DOHH2 (cell line): ENCODE measurements around the gene SH3GLB1.

Source experiments
- H3F3A ChIP-seq: fragments of 200-600 bp; sonication (generic), shearing (Covaris generic); 2 replicates; pipeline ENCODE4 v1.6.0; 2016; ENCODE audit warnings: antibody characterized with exemption, mild to moderate bottlenecking; ENCODE audit not compliant: control insufficient read depth, insufficient read depth
- H3K27ac ChIP-seq: fragments of 200-600 bp; sonication (generic); 2 replicates; pipeline ENCODE4 v1.5.1; 2014; ENCODE audit warnings: low read depth, mild to moderate bottlenecking, low read length, moderate library complexity
- H3K27me3 ChIP-seq: fragments of 200-600 bp; sonication (generic); 2 replicates; pipeline ENCODE4 v1.6.1; 2014; ENCODE audit warnings: mild to moderate bottlenecking, low read length, mixed read lengths; ENCODE audit not compliant: control insufficient read depth
- H3K36me3 ChIP-seq: fragments of 200-600 bp; sonication (generic); 2 replicates; pipeline ENCODE4 v1.6.1; 2014; ENCODE audit warnings: mild to moderate bottlenecking, low read length, moderate library complexity, mixed read lengths; ENCODE audit not compliant: control insufficient read depth
- H3K4me1 ChIP-seq: fragments of 200-600 bp; sonication (generic); 2 replicates; pipeline ENCODE4 v1.6.1; 2014; ENCODE audit warnings: mild to moderate bottlenecking, low read length, mixed read lengths; ENCODE audit not compliant: control insufficient read depth
- H3K4me2 ChIP-seq: fragments of 200-600 bp; sonication (generic); 2 replicates; pipeline ENCODE4 v1.6.0; 2014; ENCODE audit warnings: mild to moderate bottlenecking, low read length, moderate library complexity
- H3K4me3 ChIP-seq: fragments of 200-600 bp; sonication (generic); 2 replicates; pipeline ENCODE4 v1.5.1; 2014; ENCODE audit warnings: mild to moderate bottlenecking, low read length, mixed read lengths
- H3K79me2 ChIP-seq: fragments of 200-600 bp; sonication (generic); 2 replicates; pipeline ENCODE4 v1.6.1; 2014; ENCODE audit warnings: mild to moderate bottlenecking, low read length, mixed read lengths; ENCODE audit not compliant: control insufficient read depth
- H3K9me2 ChIP-seq: fragments of 200-600 bp; sonication (generic); replicated peaks from 2 replicates; pipeline ENCODE4 v1.6.1; 2014; ENCODE audit warnings: mild to moderate bottlenecking, low read length, mixed read lengths; ENCODE audit not compliant: control insufficient read depth
- H3K9me3 ChIP-seq: fragments of 200-600 bp; sonication (generic); 2 replicates; pipeline ENCODE4 v1.6.1; 2014; ENCODE audit warnings: antibody characterized with exemption, low read length, mixed read lengths; ENCODE audit not compliant: control insufficient read depth, insufficient read depth
- H4K20me1 ChIP-seq: fragments of 200-600 bp; sonication (generic); 2 replicates; pipeline ENCODE4 v1.6.0; 2014; ENCODE audit warnings: low read depth, mild to moderate bottlenecking, antibody characterized with exemption, low read length, moderate library complexity; ENCODE audit not compliant: control insufficient read depth, insufficient read depth
- CTCF ChIP-seq: fragments of 200-600 bp; sonication (generic); IDR thresholded peaks from one replicate; pipeline ENCODE4 v1.5.1; 2014; ENCODE audit warnings: antibody characterized with exemption, mild to moderate bottlenecking, low read depth, low read length; ENCODE audit not compliant: poor library complexity, severe bottlenecking
- EZH2phosphoT487 ChIP-seq: fragments of 200-600 bp; sonication (generic); IDR thresholded peaks from 2 replicates; pipeline ENCODE4 v1.6.1; 2017; ENCODE audit warnings: borderline replicate concordance, mild to moderate bottlenecking, antibody characterized with exemption, low read length, moderate library complexity, mixed read lengths

SH3GLB1 gene

GRCh38 chr1:86705665-86705985 lies 1.2 kb downstream of the SH3GLB1 start:
- H4K20me1 ChIP-seq = 0 out of 2 replicates have a peak, but pooled peaks cover 4% of the 10 kb centered on the region
- H3K27me3 ChIP-seq = no peaks in the 10 kb centered on the region
- peak overlapping the region; percentile 75 for H3K27ac ChIP-seq
- peak overlapping the region; percentile 87 for H3K4me2 ChIP-seq
- H3K79me2 ChIP-seq = peaks cover 59% of the 10 kb centered on the region
- TF ChIP-seq CTCF (no peak), EZH2phosphoT487 (no peak)
- no peaks in the 10 kb centered on the region for H3F3A ChIP-seq
- no peaks in the 10 kb centered on the region for H3K9me2 ChIP-seq
- peaks cover 27% of the 10 kb centered on the region for H3K4me1 ChIP-seq
- H3K36me3 ChIP-seq = peaks cover 23% of the 10 kb centered on the region
- no peaks in the 10 kb centered on the region for H3K9me3 ChIP-seq
- H3K4me3 ChIP-seq = peak overlapping the region; percentile 72

DNA sequence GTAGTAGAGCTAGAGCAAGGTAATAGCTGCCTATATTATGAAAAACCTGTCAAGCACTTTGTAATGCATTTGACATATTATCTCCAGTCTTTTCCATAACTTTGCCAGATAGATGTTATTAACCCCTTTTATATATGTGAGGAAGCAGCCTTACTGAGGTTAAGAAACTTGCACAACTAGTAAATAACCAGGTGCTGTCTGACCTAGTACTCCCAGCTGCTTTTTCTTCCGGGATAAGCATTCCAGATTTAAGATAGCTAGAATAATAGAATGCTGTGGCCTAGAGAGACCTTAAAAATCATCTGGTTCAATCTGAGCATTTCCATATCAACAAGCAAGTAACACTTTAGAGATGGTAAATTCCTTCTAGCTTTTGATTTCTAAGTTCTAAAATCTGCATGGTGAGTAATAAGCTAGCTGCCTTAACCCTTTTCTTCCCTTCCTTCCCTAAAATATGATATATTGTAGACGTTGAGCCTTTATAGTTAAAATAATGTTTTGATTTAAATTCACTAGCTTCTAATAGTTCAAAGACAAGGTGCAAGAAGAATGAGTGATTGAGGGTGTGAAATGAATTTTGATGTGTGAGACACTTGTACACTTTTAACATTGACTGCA lies 1.8 kb downstream of the SH3GLB1 start:
- 0 out of 2 replicates have a peak, but pooled peaks cover 4% of the 10 kb centered on the region for H4K20me1 ChIP-seq
- peak overlapping the region; percentile 72 for H3K4me3 ChIP-seq

GRCh38 chr1:86708920-86709319 lies 4.5 kb downstream of the SH3GLB1 start:
- no peak overlapping the region for H3K4me2 ChIP-seq
- H3K4me3 ChIP-seq = no peak overlapping the region

More for the DNA sequence above, 1.8 kb downstream of the SH3GLB1 start:
- Histone ChIP-seq H3K4me2 (peak overlapping the region; percentile 87), H3K36me3 (peaks cover 23% of the 10 kb centered on the region), H3K27ac (no peak overlapping the region), H3F3A (no peaks in the 10 kb centered on the region), H3K27me3 (no peaks in the 10 kb centered on the region), H3K9me2 (no peaks in the 10 kb centered on the region), H3K79me2 (peaks cover 64% of the 10 kb centered on the region), H3K9me3 (no peaks in the 10 kb centered on the region), H3K4me1 (peaks cover 27% of the 10 kb centered on the region)
- TF ChIP-seq CTCF (no peak), EZH2phosphoT487 (no peak)

More at GRCh38 chr1:86708920-86709319, 4.5 kb downstream of the SH3GLB1 start:
- H4K20me1 ChIP-seq = 0 out of 2 replicates have a peak, but pooled peaks cover 6% of the 10 kb centered on the region
- no peaks in the 10 kb centered on the region for H3K9me3 ChIP-seq
- H3K4me1 ChIP-seq = peaks cover 23% of the 10 kb centered on the region
- TF ChIP-seq CTCF (no peak), EZH2phosphoT487 (no peak)
- H3F3A ChIP-seq = no peaks in the 10 kb centered on the region
- H3K9me2 ChIP-seq = no peaks in the 10 kb centered on the region
- peaks cover 90% of the 10 kb centered on the region for H3K79me2 ChIP-seq
- H3K27me3 ChIP-seq = no peaks in the 10 kb centered on the region
- no peak overlapping the region for H3K27ac ChIP-seq
- H3K36me3 ChIP-seq = peaks cover 24% of the 10 kb centered on the region
